SK-N-SH (cell line): ENCODE data around the gene CAMK4. TPM values are rescaled to one million over a fixed set of nuclear protein-coding genes. Genes with fewer than 3 reads are reported as not detected.

Experiments
- CTCF ChIA-PET: fragments of 300-600, 350-600 bp; formaldehyde crosslinking; extraction: SDS; loops from one replicate; lab custom pipeline; 2021; lab: Yijun Ruan, JAX
- POLR2A ChIA-PET: fragments of 350-600 bp; sonication (Branson Sonifier 250); formaldehyde crosslinking; extraction: SDS; loops from one replicate; lab custom pipeline; 2020; ENCODE audit warnings: antibody characterized with exemption, inconsistent platforms; lab: Yijun Ruan, JAX
- DNase-seq: peaks from one replicate; pipeline ENCODE4 v3.0.0; 2012
- H2AFZ ChIP-seq: fragments of 200-600 bp; sonication (generic); 2 replicates; pipeline ENCODE4 v1.8.1; 2016; ENCODE audit warnings: antibody characterized with exemption, mild to moderate bottlenecking, low read depth
- H3F3A ChIP-seq: fragments of 200-600 bp; sonication (generic); replicated peaks from 2 replicates; pipeline ENCODE3; 2016; ENCODE audit warnings: antibody characterized with exemption, mild to moderate bottlenecking; ENCODE audit not compliant: insufficient read depth
- H3K27ac ChIP-seq, 2 experiments: fragments of 200-500 bp in 1 of 2; fragments of 200-600 bp in 1 of 2; sonication (Bioruptor generic) in 1 of 2; sonication (generic), shearing (Covaris generic) in 1 of 2; 2 replicates each; pipeline versions ENCODE4 v1.5.1 to v1.6.1; 2014 to 2016; ENCODE audit warnings: low read depth in 2 of 2, inconsistent platforms in 1 of 2, low read length in 1 of 2, mild to moderate bottlenecking in 1 of 2, mixed read lengths in 1 of 2
- H3K27me3 ChIP-seq: fragments of 200-600 bp; sonication (generic), shearing (Covaris generic); 2 replicates; pipeline ENCODE4 v1.6.1; 2016; ENCODE audit warnings: mixed run types; ENCODE audit not compliant: insufficient read depth
- H3K36me3 ChIP-seq, 2 experiments: fragments of 200-500 bp in 1 of 2; fragments of 200-600 bp in 1 of 2; sonication (Bioruptor generic) in 1 of 2; sonication (generic) in 1 of 2; replicated peaks in 1 of 2; 2 replicates each; pipeline versions ENCODE3 to v1.5.1; 2014 to 2016; ENCODE audit warnings: low read length in 1 of 2, mild to moderate bottlenecking in 1 of 2; ENCODE audit not compliant: insufficient read depth in 2 of 2, control insufficient read depth in 1 of 2
- H3K4me1 ChIP-seq, 2 experiments: fragments of 200-500 bp in 1 of 2; fragments of 200-600 bp in 1 of 2; sonication (Bioruptor generic) in 1 of 2; sonication (generic), shearing (Covaris generic) in 1 of 2; 2 replicates each; pipeline versions ENCODE4 v1.5.1 to v1.6.1; 2014 to 2016; ENCODE audit warnings: low read depth in 1 of 2, low read length in 1 of 2, mixed run types in 1 of 2; ENCODE audit not compliant: insufficient read depth in 2 of 2, control insufficient read depth in 1 of 2
- H3K4me2 ChIP-seq: fragments of 200-600 bp; sonication (generic), shearing (Covaris generic); 2 replicates; pipeline ENCODE4 v1.6.1; 2017; ENCODE audit warnings: mixed run types
- H3K4me3 ChIP-seq, 2 experiments: fragments of 200-500 bp in 1 of 2; fragments of 200-600 bp in 1 of 2; sonication (Bioruptor generic) in 1 of 2; sonication (generic), shearing (Covaris generic) in 1 of 2; 2 replicates each; pipeline versions ENCODE4 v1.5.1 to v1.8.1; 2014 to 2016; ENCODE audit warnings: low read depth in 2 of 2, inconsistent platforms in 1 of 2, low read length in 1 of 2, mild to moderate bottlenecking in 1 of 2, mixed read lengths in 1 of 2, moderate library complexity in 1 of 2
- H3K79me2 ChIP-seq: fragments of 200-600 bp; sonication (generic); 2 replicates; pipeline ENCODE4 v1.8.1; 2017; ENCODE audit warnings: mild to moderate bottlenecking; ENCODE audit not compliant: insufficient read depth
- H3K9ac ChIP-seq: fragments of 200-600 bp; sonication (generic); 2 replicates; pipeline ENCODE4 v1.6.1; 2017; ENCODE audit warnings: mixed run types
- H3K9me2 ChIP-seq: fragments of 200-600 bp; sonication (generic); 2 replicates; pipeline ENCODE4 v1.6.1; 2017; ENCODE audit warnings: mixed run types
- H3K9me3 ChIP-seq: fragments of 200-600 bp; sonication (generic); 2 replicates; pipeline ENCODE4 v1.6.1; 2017; ENCODE audit warnings: mixed run types, mild to moderate bottlenecking, moderate library complexity
- H4K20me1 ChIP-seq: fragments of 200-600 bp; sonication (generic); 2 replicates; pipeline ENCODE4 v1.6.1; 2017; ENCODE audit warnings: mild to moderate bottlenecking, mixed run types; ENCODE audit not compliant: insufficient read depth
- CHD2 ChIP-seq: fragments of 150-350 bp; IDR thresholded peaks from 2 replicates; pipeline ENCODE4 v1.6.1; 2018; ENCODE audit warnings: low read length; ENCODE audit not compliant: partially characterized antibody
- CTCF ChIP-seq: fragments of 200-600 bp; sonication (generic); IDR thresholded peaks from 2 replicates; pipeline ENCODE4 v1.6.1; 2017; ENCODE audit warnings: antibody characterized with exemption, mild to moderate bottlenecking, moderate library complexity
- EZH2phosphoT487 ChIP-seq: fragments of 200-600 bp; sonication (generic); IDR thresholded peaks from 2 replicates; pipeline ENCODE4 v1.6.1; 2017; ENCODE audit warnings: low read depth, mixed run types, mild to moderate bottlenecking, antibody characterized with exemption, moderate library complexity, borderline replicate concordance
- FOXM1 ChIP-seq: IDR thresholded peaks from 2 replicates; pipeline ENCODE4 v1.4.0; 2012; ENCODE audit warnings: low read depth, mild to moderate bottlenecking
- GABPA ChIP-seq: IDR thresholded peaks from 2 replicates; pipeline ENCODE4 v1.4.0; 2012; ENCODE audit warnings: low read depth, mild to moderate bottlenecking
- GATA2 ChIP-seq: sonication (generic); formaldehyde crosslinking; IDR thresholded peaks from 2 replicates; pipeline ENCODE4 v1.5.0; 2020; ENCODE audit warnings: mild to moderate bottlenecking, missing genetic modification reagents
- MEF2A ChIP-seq: IDR thresholded peaks from 2 replicates; pipeline ENCODE4 v1.4.0; 2012; ENCODE audit warnings: low read depth, borderline replicate concordance
- MXI1 ChIP-seq: IDR thresholded peaks from 2 replicates; pipeline ENCODE4 v1.6.1; 2012; ENCODE audit warnings: mild to moderate bottlenecking, low read depth, low read length, improper control_type of control experiment
- PBX3 ChIP-seq: IDR thresholded peaks from 2 replicates; pipeline ENCODE4; 2012
- REST ChIP-seq: IDR thresholded peaks from 2 replicates; pipeline ENCODE4 v1.6.1; 2012; ENCODE audit warnings: mild to moderate bottlenecking, low read depth, low read length, moderate library complexity
- RFX5 ChIP-seq: IDR thresholded peaks from 2 replicates; pipeline ENCODE4 v1.6.1; 2012; ENCODE audit warnings: mild to moderate bottlenecking, improper control_type of control experiment, low read length
- RXRA ChIP-seq: IDR thresholded peaks from 2 replicates; pipeline ENCODE4 v1.4.0; 2012; ENCODE audit warnings: low read depth, mild to moderate bottlenecking, borderline replicate concordance
- SIN3A ChIP-seq: IDR thresholded peaks from 2 replicates; pipeline ENCODE4 v1.6.1; 2012; ENCODE audit warnings: low read depth, mild to moderate bottlenecking, low read length, moderate library complexity, borderline replicate concordance
- SMC3 ChIP-seq: IDR thresholded peaks from 2 replicates; pipeline ENCODE4 v1.6.1; 2012; ENCODE audit warnings: low read depth, low read length, improper control_type of control experiment
- TEAD4 ChIP-seq: IDR thresholded peaks from 2 replicates; pipeline ENCODE4 v1.4.0; 2012; ENCODE audit warnings: mild to moderate bottlenecking, borderline replicate concordance; ENCODE audit not compliant: insufficient read depth
- ZBTB33 ChIP-seq: IDR thresholded peaks from 2 replicates; pipeline ENCODE4 v1.4.0; 2012; ENCODE audit warnings: low read depth, borderline replicate concordance
- WGBS: methylation state at CpG from one replicate; pipeline ENCODE4 v1.1.6; 2017; ENCODE audit warnings: low lambda C conversion rate; 5-methylcytosine and 5-hydroxymethylcytosine counted together
- polyA plus RNA-seq, 3 experiments: library from polyadenylated mRNA; depleted of rRNA; stranded (reverse); fragments of >200 nt; gene quantifications; 2 replicates each; pipeline ENCODE4 v1.2.3, GENCODE V29; 2012

Gene CAMK4
- polyA plus RNA-seq, 1 of the 3 experiments (the other 2 are of a cell fraction): 4.1 TPM

- DNase-seq: no peak
- WGBS: 95% methylated on average over 2 of the region's 2 CpGs
- Histone ChIP-seq H3K9me3 (no peaks in the 10 kb centered on the region), H3K27ac (no peak overlapping the region), H3F3A (peaks cover 4% of the 10 kb centered on the region), H2AFZ (no peak overlapping the region), H3K9ac (no peak overlapping the region), H3K36me3 (no peaks in the 10 kb centered on the region), H3K4me2 (no peak overlapping the region), H4K20me1 (no peaks in the 10 kb centered on the region), H3K27me3 (no peaks in the 10 kb centered on the region), H3K4me3 (no peak overlapping the region), H3K4me1 (peaks cover 0 to 22% of the 10 kb centered on the region in 2 experiments; a peak in 2 of 4 replicates), H3K9me2 (no peaks in the 10 kb centered on the region), H3K79me2 (no peaks in the 10 kb centered on the region; the same call in 1 of the 2 replicates)
- CTCF ChIA-PET: no interaction called here
- POLR2A ChIA-PET: no interaction called here
- TF ChIP-seq SIN3A: no peak
- TF ChIP-seq EZH2phosphoT487: no peak
- no peak for TF ChIP-seq ZBTB33
- TF ChIP-seq RXRA: no peak
- no peak for TF ChIP-seq CTCF
- no peak for TF ChIP-seq GATA2 (CRISPR knock-in tag)
- no peak for TF ChIP-seq RFX5
- TF ChIP-seq TEAD4: no peak
- TF ChIP-seq CHD2: no peak
- TF ChIP-seq MXI1: no peak
- TF ChIP-seq FOXM1: no peak
- no peak for TF ChIP-seq MEF2A
- no peak for TF ChIP-seq SMC3
- no peak for TF ChIP-seq GABPA
- no peak for TF ChIP-seq PBX3
- TF ChIP-seq REST: no peak
These were observed 4.5 kb downstream of the CAMK4 start for GRCh38 chr5:111228520-111229220.
